GM21526 (cell line): ENCODE data around the gene PDCD2L.
"Not testable (repeated sequence)": the region's sequence is repeated elsewhere in the genome, so short reads cannot be mapped to it uniquely, and the experiment has no call there.

Experiments
- ATAC-seq: cut with Tn5 transposase; IDR thresholded peaks from one replicate; pipeline ENCODE4 v1.9.1; 2021; ENCODE audit warnings: moderate library complexity; ENCODE audit not compliant: unreplicated experiment, low FRiP score

The PDCD2L gene

GRCh38 chr19:34461375-34462100 is 57.3 kb downstream of the PDCD2L start:
- no peak for ATAC-seq

GRCh38 chr19:34464785-34465184 is 60.6 kb downstream of the PDCD2L start:
- not testable (repeated sequence) for ATAC-seq

GRCh38 chr19:34468409-34468808 is 64.2 kb downstream of the PDCD2L start:
- ATAC-seq = no peak

- ATAC-seq = not testable (repeated sequence)
Measured at GRCh38 chr19:34469026-34469425, 64.8 kb downstream of the PDCD2L start.

- no peak for ATAC-seq
Measured at GRCh38 chr19:34471906-34472700, 67.9 kb downstream of the PDCD2L start.

- no peak for ATAC-seq
Measured at GRCh38 chr19:34474233-34474989, 70.2 kb downstream of the PDCD2L start.

- no peak for ATAC-seq
Measured at GRCh38 chr19:34475026-34475974, 71.1 kb downstream of the PDCD2L start.
